ENCODE data around the gene GRAMD4. TPM values are rescaled to one million over a fixed set of nuclear protein-coding genes. Genes with fewer than 3 reads are reported as not detected.

The GRAMD4 gene
- total RNA-seq, 1 donor from 2014 or later, result 50.6 TPM

DNA sequence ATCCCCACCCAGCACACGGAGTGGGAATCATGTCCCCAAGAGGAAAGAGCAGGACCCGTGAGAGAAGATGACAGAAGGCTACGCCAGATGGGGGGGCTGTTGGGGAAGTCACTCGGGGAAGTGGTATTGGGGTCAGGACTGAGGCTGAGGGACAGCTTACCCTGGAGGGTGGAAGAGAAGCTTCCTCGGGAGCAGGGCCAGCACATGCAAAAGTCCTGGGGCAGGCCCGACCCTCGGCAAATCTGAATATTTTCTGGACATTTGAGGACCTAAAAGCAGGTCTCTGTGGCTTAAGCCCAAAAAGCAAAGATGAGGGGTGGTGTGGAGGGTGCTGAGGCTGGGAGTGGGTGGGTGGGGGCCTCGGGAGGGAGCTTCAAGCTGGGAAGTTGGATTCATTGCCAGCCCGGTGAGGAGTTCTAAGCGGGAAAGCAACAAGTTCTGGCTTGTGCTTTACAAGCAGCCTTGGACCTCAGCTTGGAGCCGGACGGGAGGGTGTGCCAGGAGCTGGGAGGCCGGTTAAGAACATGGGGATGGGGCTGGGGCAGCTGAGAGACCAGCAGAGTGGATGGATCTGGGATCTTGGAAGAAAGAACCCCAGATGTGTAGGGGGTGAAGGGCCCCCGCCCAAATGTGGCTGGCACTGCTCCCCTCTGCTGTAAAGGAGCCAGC is 34.9 kb downstream of the GRAMD4 start:
- DNase-seq (ENCODE audit: low read depth in 2 of 2), result no peak

DNA sequence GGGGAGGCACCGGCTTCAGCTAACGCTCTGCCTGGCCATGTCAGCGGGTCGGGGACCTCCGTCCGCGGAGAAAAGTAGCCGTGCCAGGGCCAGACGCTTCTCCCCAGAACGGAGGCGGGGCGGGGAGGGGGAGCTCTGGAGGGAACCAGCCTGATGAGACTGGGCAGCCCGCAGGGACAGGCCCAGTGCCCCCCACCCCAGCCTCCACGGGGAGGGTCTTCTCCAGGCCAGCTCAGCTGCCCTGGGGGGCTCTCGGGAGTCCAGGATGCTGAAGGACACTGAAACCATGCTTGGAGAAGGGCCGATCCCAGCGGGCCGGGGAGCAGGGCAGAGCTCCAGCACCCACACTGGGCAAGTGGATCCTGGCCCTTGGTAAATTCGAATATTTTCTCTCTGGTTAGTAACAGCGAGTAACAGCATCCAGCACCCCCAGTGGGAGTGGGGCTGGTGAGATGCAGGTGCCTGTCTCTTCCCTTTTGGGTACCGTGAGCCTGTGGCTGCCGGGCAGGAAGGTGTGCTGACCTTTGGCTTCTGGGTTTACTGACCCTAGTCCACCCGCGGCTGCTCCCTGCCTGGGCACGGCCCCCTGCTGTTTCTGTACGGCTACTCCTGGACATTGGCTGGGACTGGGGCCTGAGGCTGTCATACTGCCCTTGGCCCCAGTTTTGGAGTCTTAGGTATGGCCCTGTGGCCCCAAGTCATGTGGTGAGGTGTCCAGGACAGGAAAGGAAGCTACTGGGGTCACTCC is 35.8 kb downstream of the GRAMD4 start:
- DNase-seq (ENCODE audit: low read depth in 2 of 2), result no peak

DNA sequence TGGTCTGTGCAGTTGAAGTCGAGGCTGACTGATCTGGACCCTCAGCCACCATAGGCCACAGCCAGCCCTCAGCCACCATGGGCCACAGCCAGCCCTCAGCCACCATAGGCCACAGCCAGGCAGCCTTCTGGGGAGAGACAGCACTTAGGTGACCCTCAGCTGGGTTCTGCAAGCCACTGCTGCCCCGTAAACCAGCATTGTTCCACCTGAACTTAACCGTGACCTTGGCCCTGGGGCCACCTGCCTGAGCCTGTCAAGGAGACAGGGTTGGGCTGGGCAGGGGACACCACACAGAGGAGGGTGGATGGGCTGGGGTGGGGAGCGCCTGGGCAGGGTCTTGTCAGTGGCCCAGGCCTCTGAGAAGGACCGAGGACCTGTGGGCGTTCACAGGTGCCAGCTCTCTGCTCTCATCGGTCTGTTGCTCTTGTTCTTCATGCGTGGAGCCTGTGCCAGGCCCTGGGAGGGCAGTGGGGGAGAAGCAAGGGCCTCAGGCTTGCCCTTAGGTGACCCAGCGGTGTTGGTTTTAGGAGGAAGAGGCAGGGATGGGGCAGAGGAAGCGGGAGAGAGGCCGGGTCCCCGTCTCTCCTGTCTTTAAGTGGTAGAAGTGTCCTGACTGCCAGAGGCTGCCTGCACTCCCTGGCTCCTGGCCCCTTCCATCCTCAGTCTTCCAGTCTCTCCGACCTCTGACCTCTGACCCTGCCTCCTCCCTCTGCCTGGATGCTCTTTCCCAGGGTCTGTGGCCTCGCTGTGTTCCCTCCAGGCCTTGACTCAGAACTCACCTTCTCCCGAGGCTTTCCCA is 36.9 kb downstream of the GRAMD4 start:
- DNase-seq (ENCODE audit: low read depth in 2 of 2), result no peak

DNA sequence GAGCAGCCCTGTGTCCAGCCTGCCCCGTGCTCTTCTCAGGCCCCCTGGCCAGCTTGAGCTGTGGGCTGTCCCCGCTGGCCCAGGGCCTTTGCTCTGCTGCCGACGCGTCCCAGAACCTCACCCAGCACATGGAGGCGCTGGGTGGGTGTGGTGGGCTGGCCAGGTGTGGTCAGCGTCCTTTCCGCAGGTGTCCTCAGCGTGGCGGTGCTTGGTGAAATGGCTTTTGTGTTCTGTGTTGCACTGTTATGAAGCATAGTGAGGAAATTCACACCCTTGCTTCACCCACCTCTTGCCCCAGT is 37.4 kb downstream of the GRAMD4 start:
- no peak for DNase-seq (ENCODE audit: low read depth in 2 of 2)

DNA sequence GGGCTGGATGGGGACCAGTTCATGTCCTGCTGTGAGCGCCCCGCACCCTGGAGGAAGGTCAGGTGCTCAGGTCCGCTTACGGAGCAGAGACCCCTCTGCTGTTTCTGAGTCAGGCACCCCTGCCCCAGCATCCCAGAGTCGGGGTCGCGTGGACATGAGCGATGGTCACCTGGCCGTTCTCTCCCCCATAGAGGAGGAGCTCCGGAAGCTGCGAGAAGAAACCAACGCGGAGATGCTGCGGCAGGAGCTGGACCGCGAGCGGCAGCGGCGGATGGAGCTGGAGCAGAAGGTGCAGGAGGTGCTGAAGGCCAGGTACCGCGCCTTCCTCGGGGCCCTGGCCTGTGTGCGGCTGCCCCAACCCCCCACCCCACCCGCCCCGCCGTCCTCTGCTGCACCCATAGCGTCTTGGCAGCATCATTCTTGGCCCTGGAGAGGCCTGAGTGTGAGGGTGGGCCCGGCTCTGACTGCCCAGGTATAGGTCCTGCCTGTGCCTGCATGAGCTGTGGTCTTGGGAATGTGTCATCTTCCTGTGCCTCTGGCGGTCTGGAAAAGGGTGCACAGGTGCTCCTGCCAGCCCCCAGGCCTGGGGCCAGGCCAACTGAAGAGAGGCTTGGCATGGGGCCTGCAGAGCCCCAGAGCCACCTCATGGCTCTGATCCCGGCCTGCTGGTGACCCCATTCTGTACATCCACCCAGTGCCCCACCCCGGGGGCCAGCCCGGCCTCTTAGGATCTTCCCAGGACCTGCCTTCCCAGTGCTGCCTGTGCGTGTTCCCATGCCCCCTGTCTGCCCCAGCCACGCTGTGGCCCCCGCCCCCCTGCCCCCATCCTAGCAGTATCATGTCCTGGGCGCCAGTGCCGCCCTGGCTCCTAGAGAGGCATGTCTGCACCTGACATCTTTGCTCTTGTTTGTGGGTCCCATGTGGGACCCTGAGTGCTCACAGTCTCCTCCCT is 38.1 kb downstream of the GRAMD4 start:
- DNase-seq (ENCODE audit: low read depth in 2 of 2), result no peak

DNA sequence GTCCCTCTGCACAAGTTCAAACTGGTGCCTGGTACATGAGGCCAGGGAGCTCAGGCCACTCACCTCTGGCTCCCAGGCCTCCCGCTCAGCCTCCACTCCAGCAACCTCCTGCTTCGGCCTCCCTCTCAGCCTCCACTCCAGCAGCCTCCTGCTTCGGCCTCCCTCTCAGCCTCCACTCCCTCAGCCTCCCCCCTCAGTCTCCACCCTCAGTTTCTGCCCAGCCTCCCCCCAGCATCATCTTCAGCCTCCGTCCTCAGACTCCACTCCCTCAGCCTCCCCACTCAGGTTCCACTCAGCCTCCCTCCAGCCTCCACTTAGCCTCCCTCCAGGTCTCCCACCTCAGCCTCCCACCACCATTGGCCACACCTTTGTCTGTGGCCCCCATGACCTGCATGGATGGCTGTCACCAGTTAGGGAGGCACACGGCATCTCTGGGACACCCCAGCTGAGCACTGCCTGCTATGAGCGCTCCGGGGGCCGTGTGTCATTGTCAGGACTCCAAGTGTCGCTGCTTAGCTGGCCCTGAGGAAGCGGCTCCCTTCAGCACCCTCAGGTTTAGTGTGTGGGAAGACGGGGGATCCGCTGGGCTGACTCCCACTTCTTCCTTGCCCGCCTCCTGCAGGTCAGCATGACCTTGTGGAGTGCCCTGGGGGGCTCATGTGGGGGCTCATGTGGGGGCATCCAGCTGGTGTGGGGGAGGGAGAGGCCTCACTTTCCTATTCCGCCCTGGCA is 39.0 kb downstream of the GRAMD4 start:
- no peak for DNase-seq (ENCODE audit: low read depth in 2 of 2)

DNA sequence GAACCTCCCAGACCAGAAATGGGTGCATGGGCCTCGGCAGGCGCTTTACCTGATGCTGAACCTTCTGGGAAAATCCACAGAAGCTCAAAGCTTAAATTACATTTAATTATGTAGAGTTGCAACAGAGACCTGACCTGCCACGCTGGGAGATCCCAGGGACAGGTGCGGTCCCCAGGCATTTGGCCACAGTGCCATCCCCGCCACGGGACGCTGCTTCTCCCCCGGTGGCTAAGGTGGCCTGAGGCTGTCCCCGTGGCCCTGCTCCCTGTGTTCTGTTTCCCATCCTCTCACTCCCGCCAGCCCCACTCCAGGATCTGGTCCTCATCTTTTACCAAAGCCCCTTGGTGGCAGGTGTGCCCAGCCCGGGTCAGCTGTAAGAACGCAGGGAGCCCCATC is 39.6 kb downstream of the GRAMD4 start:
- no peak for DNase-seq (ENCODE audit: low read depth in 2 of 2)

DNA sequence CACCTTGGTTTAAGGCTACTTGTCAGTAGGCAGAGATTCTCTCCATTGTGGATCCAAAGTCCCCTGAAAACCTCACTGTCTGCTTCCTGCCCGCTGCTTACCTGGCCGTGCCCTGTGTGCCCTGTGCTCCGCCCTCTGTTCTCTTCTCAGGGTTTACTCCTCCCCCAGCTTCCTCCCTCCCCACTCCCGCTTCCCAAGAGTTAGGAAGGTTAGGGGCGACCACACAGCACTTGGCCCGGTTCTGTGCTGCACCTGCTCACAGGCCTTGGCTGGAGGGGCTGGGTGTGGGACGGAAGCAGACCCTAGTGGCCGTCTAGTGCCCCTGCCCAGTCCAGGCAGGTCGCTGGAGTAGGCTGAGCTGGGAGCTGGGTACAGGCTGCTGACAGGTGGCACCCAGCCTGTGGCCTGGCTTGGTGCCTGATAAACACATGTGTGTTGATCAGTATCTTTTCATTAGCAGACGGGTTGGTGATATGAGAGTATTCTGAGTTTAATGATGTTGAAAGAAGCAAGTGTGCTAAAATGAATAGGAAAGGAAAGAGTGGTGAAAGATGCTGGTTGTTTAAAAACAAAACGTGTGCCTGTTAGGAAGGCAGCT is 40.5 kb downstream of the GRAMD4 start:
- peak in 1 of 2 donors; percentile 31 for DNase-seq (ENCODE audit: low read depth in 2 of 2)

DNA sequence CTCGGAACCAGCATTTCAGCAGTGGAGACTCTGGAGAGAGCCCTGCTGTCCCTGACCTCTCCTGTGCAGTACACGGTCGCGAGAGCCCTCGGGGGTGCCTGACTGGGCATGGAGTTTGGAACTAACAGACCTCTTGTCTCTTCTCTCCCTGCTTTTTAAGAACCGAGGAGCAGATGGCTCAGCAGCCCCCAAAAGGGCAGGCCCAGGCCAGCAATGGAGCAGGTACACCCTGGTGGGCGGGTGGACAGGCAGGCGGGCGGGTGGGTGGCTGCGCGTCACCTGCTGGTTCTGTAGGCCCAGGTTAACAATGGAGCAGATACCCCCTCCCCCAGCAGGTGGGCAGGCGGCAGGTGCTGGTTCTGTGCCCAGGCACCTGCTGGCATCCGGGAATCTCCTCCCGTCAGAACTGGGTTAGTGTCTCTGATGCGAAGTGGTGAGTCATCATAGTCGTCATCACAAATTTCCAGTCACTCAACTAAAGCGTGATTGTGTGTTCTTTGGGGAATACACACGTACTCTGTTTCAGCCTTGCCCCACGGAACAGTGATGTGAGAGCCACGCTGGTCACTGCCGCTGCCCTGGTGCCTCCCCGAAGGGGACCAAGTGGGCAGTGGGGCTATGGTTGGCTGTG is 41.1 kb downstream of the GRAMD4 start:
- DNase-seq (ENCODE audit: low read depth in 2 of 2), result peak; percentile 34 to 71

DNA sequence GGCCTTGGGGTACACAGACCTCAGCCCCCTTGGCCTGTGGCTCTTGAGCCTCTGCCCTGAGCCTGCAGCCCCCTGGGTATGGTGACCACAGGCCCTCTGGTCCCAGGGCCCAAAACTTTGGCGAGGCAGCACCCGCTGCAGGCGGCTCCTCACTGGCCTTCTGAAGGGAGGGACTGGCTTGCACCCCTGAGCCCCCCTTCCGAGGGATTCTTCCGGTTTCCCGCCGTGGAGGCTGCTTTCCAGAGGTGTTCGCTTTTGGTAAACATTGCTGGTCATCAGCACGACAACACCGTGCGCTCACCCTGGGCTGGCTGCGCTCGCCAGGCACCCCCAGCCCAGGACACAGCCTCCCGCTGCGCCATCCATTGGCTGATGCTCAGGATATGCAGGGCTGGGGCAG is 42.0 kb downstream of the GRAMD4 start:
- DNase-seq (ENCODE audit: low read depth in 2 of 2), result no peak

DNA sequence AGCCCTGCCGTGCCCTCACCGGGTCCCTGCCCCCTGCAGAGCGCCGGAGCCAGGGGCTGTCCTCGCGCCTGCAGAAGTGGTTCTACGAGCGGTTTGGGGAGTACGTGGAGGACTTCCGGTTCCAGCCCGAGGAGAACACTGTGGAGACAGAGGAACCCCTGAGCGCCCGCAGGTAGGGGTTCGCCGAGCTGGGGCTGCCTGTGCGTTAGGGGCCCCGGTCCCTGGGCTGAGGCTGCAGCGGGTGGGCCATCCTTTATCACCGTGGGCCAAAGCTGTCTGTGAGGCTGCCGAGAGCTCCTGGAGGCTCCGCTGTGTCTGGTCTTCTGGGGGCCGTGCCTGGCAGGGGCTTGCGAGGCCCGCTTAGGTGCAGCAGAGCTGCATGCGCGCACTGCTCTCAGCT is 42.8 kb downstream of the GRAMD4 start:
- no peak for DNase-seq (ENCODE audit: low read depth in 2 of 2)

DNA sequence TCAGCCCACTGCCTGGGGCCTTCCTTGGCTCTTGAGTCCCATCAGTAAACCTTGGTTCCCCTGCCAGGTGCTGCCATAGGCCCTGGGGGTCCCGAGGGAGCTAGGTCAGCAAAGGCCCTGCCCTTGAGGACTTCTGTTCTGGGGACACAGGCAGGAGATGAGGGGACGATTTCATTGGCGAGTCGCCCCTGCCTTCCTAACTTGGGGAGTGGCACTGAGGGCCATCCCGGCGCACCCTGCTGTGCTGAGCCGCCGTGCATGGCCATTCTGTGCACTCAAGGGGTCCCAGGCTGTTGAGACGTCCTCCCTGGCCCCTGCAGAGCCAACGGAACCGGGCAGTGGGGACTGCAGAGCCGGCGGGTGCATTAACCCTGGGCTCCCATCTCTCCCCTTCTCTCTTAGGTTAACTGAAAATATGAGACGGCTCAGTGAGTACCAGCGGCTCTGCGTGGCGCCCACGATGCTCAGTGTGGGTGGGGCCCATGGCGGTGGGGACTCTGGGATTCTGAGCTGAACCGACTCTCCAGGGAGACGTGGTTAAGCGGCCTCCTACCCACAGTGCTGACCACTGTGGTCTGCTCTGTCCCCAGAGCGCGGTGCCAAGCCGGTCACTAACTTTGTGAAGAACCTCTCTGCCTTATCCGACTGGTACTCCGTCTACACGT is 43.4 kb downstream of the GRAMD4 start:
- DNase-seq (ENCODE audit: low read depth in 2 of 2), result no peak

DNA sequence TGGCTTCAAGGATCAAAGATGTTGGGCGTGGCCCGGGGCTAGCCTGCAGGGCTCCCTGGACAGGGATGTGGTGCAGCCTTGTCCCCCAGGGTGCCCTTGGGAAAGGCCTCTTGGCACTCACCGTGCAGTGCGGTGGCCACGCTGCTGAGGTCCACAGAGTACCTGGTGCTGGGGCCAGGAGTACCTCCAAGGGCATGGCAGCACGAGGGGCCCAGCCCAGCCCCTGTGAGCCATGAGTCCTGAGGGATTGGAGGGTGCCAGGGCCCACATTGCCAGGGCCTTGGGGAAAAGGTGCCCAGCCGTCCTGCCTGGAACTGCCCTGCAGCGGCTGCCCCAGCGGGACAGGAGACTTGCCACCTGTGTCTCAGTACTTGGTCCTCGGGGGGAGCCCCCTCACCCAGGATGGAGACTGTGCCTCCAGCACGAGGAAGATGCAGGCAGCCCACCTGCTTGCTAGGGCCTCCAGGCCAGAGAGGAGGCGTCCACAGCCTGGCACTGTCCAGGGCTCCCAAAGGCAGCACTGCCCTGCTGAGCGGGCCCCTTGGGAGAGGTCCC is 44.2 kb downstream of the GRAMD4 start:
- DNase-seq (ENCODE audit: low read depth in 2 of 2), result no peak

DNA sequence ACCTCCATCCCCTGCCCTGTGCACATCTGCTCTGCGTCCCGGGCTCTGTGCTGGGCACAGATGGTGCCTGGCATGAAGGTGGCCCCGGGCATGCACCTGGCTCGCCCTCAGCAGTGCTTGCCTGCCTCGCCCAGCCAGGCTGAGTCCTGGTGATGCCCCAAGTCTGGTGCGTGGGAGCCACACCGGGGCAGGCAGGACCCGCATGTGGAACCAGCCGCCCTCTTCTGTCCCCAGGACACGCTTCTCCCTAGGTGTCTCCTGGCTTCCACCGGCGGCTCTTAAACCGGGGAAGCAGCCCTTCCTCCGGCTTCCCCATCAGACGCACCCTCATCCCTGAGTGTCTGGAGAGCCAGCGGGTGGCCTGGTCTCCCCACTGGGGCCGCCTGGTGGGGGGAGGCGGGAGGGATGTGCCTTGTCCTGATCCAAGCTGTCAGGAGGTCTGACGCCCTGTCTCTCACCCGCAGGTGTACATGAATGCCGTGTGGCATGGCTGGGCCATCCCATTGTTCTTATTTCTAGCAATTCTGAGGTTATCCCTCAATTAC is 45.0 kb downstream of the GRAMD4 start:
- DNase-seq (ENCODE audit: low read depth in 2 of 2), result no peak

DNA sequence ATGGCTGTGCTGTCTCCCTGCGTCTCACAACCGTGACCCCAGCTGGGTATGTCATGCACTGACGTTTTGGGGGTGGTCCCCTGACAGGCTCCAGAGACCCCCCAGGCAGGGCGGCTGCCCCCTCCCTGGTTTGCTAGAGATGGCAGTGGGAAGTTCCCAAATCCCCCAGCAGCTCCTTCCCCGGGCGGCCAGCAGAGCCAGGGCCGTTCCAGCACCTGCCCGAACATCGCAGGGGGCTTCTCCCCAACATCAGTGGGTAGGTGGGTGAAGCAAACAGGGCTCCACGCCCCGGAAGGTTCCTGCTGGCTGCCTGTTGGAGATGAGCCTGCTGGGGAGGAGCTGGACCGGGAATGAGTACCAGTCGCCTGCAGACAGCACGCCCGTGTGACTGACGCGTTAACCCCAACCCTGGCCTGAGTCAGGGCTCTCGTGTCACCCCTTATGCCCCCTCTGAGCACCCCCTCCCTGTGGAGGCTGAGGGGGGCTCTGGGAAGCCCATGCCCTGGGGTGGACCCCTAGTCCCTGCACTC is 45.6 kb downstream of the GRAMD4 start:
- DNase-seq (ENCODE audit: low read depth in 2 of 2), result no peak

DNA sequence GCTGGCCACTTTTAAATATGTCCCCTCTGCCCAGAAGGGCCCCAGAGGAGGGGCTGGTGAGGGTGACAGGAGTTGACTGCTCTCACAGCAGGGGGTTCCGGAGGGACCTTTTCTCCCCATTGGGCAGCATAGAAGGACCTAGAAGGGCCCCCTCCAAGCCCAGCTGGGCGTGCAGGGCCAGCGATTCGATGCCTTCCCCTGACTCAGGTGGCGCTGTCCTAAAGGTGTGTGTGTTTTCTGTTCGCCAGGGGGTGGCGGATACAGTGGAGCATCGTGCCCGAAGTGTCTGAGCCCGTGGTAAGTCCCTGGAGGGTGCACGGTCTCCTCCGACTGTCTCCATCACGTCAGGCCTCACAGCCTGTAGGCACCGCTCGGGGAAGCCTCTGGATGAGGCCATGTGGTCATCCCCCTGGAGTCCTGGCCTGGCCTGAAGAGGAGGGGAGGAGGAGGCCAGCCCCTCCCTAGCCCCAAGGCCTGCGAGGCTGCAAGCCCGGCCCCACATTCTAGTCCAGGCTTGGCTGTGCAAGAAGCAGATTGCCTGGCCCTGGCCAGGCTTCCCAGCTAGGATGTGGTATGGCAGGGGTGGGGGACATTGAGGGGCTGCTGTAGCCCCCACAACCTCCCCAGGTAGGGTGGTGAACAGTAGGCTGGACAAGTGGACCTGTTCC is 46.5 kb downstream of the GRAMD4 start:
- no peak for DNase-seq (ENCODE audit: low read depth in 2 of 2)

DNA sequence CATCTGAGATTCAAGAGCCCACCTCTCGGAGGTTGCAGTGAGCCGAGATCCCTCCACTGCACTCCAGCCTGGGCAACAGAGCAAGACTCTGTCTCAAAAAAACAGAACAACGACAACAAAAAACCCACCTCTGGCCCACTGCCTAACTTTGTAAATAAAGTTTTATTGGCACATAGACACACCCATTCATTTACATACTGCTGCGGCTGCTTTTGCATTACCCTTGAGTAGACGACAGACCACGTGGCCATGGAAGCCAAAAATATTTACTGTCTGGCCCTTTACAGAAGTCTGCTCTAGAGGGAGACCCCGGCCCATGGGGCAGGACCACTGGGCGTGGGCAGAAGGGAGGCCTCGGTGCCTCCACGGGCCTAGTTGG is 47.0 kb downstream of the GRAMD4 start:
- DNase-seq (ENCODE audit: low read depth in 2 of 2), result no peak

DNA sequence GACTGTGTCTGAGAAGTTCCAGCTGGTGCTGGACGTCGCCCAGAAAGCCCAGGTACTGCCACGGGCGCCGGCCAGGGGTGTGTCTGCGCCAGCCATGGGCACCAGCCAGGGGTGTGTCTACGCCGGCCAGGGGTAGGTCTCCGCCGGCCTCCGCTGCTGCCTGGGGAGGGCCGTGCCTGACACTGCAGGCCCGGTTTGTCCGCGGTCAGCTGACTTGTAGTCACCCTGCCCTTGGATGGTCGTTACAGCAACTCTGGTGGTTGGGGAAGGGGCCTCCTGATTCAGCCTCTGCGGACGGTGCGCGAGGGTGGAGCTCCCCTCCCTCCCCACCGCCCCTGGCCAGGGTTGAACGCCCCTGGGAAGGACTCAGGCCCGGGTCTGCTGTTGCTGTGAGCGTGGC is 47.9 kb downstream of the GRAMD4 start:
- DNase-seq (ENCODE audit: low read depth in 2 of 2), result no peak
